NCI-H2029 treated with DMSO at 0.1 percent for 48 hours (cell line): ENCODE results near the gene HUS1.
"Not testable (repeated sequence)": the region's sequence is repeated elsewhere in the genome, so short reads cannot be mapped to it uniquely, and the experiment has no call there.

ENCODE experiments used
- DNase-seq: peaks from one replicate; lab custom pipeline; 2025; lab: John Stamatoyannopoulos, UW

HUS1 gene

GRCh38 chr7:47923081-47923875 is 56.1 kb downstream of the HUS1 start:
- not testable (repeated sequence) for DNase-seq

DNA sequence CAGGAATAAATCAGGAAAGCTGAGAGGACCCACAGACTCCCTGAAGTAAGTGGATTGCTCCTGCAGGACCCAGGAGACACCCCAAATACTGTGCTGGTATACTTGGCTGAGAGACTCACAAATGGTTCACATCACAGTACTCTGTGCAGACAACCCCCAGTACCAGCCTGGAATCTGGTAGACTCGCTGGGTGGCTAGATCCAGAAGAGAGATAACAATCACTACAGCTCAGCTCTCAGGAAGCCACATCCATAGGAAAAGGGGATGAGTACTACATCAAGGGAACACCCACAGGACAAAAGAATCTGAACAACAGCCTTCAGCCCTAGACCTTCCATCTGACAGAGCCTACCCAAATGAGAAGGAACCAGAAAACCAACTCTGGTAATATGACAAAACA is 62.9 kb downstream of the HUS1 start:
- DNase-seq = not testable (repeated sequence)

DNA sequence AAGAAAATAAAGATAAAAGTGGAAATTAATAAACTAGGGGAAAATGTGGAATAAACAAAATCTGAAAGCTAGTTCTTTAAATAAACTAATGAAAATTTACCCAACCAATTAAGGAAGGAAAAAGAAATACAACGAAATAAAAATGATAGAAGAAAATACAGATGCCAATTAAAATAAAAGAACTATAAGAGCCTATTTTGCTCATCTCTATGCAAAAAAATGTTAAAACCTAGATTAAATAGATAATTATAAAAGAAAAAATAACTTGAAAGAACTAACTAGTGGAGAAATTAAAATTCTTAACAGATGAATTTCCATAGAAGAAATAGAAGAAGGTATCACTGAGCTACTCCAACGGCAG is 63.8 kb downstream of the HUS1 start:
- DNase-seq = no peak

GRCh38 chr7:47914717-47915615 is 64.4 kb downstream of the HUS1 start:
- no peak for DNase-seq
